Esophagus muscularis mucosa (tissue), 4 donors: Measurements from ENCODE around the gene CLC. TPM values are rescaled to one million over a fixed set of nuclear protein-coding genes. Genes with fewer than 3 reads are reported as not detected.

ENCODE experiments used
- DNase-seq: peaks from one replicate; pipeline ENCODE4 v3.0.0-alpha.2; 2017; ENCODE audit errors: extremely low spot score
- H3K27ac ChIP-seq, 4 donors: fragments of 200-600 bp; sonication (generic); replicated peaks in 1 of 4; 1 replicate in 3 of 4; 2 replicates in 1 of 4; pipeline ENCODE4 v1.5.1; 2016 to 2019; ENCODE audit warnings: mild to moderate bottlenecking in 1 of 4
- H3K27me3 ChIP-seq, 4 donors: fragments of 200-600 bp; sonication (generic); one replicate each; pipeline versions ENCODE4 v1.5.1 to v1.6.0; 2016 to 2019
- H3K36me3 ChIP-seq, 4 donors: fragments of 200-600 bp; sonication (generic); one replicate each; pipeline ENCODE4 v1.5.1; 2016 to 2019
- H3K4me1 ChIP-seq, 4 donors: fragments of 200-600 bp; sonication (generic); one replicate each; pipeline ENCODE4 v1.5.1; 2016 to 2019
- H3K4me3 ChIP-seq, 4 donors: fragments of 200-600 bp; sonication (generic); 1 replicate in 2 of 4; 2 replicates in 2 of 4; pipeline ENCODE4 v1.5.1; 2016 to 2019; ENCODE audit warnings: mild to moderate bottlenecking in 4 of 4, moderate library complexity in 1 of 4
- H3K9me3 ChIP-seq, 4 donors: fragments of 200-600 bp; sonication (generic); 1 replicate in 3 of 4; 2 replicates in 1 of 4; pipeline ENCODE4 v1.5.1; 2016 to 2019
- CTCF ChIP-seq, 3 experiments: fragments of 200-600 bp in 2 of 3; fragments of 450-650 bp in 1 of 3; sonication (generic) in 2 of 3; IDR thresholded peaks; one replicate each; pipeline ENCODE4 v1.5.1; 2017 to 2019; ENCODE audit warnings: antibody characterized with exemption in 3 of 3, mild to moderate bottlenecking in 2 of 3, moderate library complexity in 1 of 3
- EP300 ChIP-seq: sonication (generic); formaldehyde crosslinking; IDR thresholded peaks from one replicate; pipeline ENCODE4 v1.6.1; 2017; ENCODE audit warnings: antibody characterized with exemption
- POLR2A ChIP-seq: fragments of 450-650 bp; IDR thresholded peaks from one replicate; pipeline ENCODE4 v1.6.1; 2017; ENCODE audit warnings: antibody characterized with exemption, moderate library complexity, mild to moderate bottlenecking, low read depth
- POLR2AphosphoS5 ChIP-seq, 2 donors: sonication (generic); formaldehyde crosslinking; IDR thresholded peaks; one replicate each; pipeline ENCODE4 v1.6.1; 2017; ENCODE audit warnings: antibody characterized with exemption in 2 of 2
- WGBS: methylation state at CpG from one replicate; pipeline ENCODE4 v1.1.5; 2018; 5-methylcytosine and 5-hydroxymethylcytosine counted together
- intact Hi-C: fragments of 100-400 bp; cut with DNase I; formaldehyde crosslinking; loops from one replicate; pipeline ENCODE4 v1.15.1; 2023
- total RNA-seq, 4 donors: library from RNA; depleted of rRNA; stranded (reverse); fragments of >200 nt; gene quantifications; one replicate each; pipeline versions ENCODE4 v1.1.0 to v1.2.1, GENCODE V29; 2016

CLC gene
- total RNA-seq, 4 donors from 2014 or later, result not detected

- H3K4me1 ChIP-seq, result no peaks in the 10 kb centered on the region
- 66% methylated on average over 5 of the region's 5 CpGs for WGBS
- no peak for TF ChIP-seq CTCF (IDR thresholded peaks at IDR 0.05)
- no peak for TF ChIP-seq POLR2A
- no peak for TF ChIP-seq POLR2AphosphoS5 (IDR thresholded peaks at IDR 0.05)
- TF ChIP-seq EP300, result no peak
- H3K27me3 ChIP-seq, result no peaks in the 10 kb centered on the region
- intact Hi-C loops, result no loop called here
- H3K9me3 ChIP-seq, result no peaks in the 10 kb centered on the region
- no peaks in the 10 kb centered on the region for H3K36me3 ChIP-seq
- H3K27ac ChIP-seq, result no peak overlapping the region
- H3K4me3 ChIP-seq, result no peak overlapping the region
- no peak for DNase-seq
These were observed 28.6 kb downstream of the CLC start for GRCh38 chr19:39709026-39709872.

- Histone ChIP-seq H3K27me3 (no peaks in the 10 kb centered on the region), H3K4me3 (no peak overlapping the region), H3K27ac (no peak overlapping the region), H3K9me3 (no peaks in the 10 kb centered on the region), H3K4me1 (no peaks in the 10 kb centered on the region), H3K36me3 (no peaks in the 10 kb centered on the region)
- intact Hi-C loops, result no loop called here
- WGBS, result 81% methylated on average over 6 of the region's 6 CpGs
- TF ChIP-seq EP300 (no peak), CTCF (IDR thresholded peaks at IDR 0.05) (no peak), POLR2A (no peak)
- no peak for DNase-seq
These were observed 29.2 kb downstream of the CLC start for GRCh38 chr19:39708594-39708993.

GRCh38 chr19:39705578-39706188, 32.1 kb downstream of the CLC start:
- DNase-seq, result no peak
- TF ChIP-seq POLR2A, result no peak
- no peak for TF ChIP-seq POLR2AphosphoS5 (IDR thresholded peaks at IDR 0.05)
- no peak for TF ChIP-seq CTCF (IDR thresholded peaks at IDR 0.05)
- no peak for TF ChIP-seq EP300
- WGBS, result 66% methylated on average over 8 of the region's 8 CpGs

GRCh38 chr19:39704181-39705044, 33.4 kb downstream of the CLC start, which contains the start of gene LGALS14:
TSS of gene LGALS14 (plus strand) at chr19:39704481. CDS start at chr19:39704529, 48 bp downstream.
- Histone ChIP-seq H3K9me3 (no peaks in the 10 kb centered on the region), H3K27ac (no peak within 1 kb of the TSS), H3K4me1 (no peaks in the 10 kb centered on the region), H3K27me3 (peaks cover 0 to 13% (median 0%) of the 10 kb centered on the region in 4 donors), H3K36me3 (no peaks in the 10 kb centered on the region), H3K4me3 (no peak within 1 kb of the TSS)
- TF ChIP-seq CTCF (IDR thresholded peaks at IDR 0.05) (no peak), POLR2A (no peak), EP300 (no peak), POLR2AphosphoS5 (IDR thresholded peaks at IDR 0.05) (no peak)
- intact Hi-C loops, result no loop called here
- 43% methylated on average over 6 of the region's 6 CpGs for WGBS
- DNase-seq, result no peak

More at GRCh38 chr19:39705578-39706188, 32.1 kb downstream of the CLC start:
- H3K4me1 ChIP-seq, result no peaks in the 10 kb centered on the region
- peaks cover 0 to 11% (median 0%) of the 10 kb centered on the region in 4 donors for H3K27me3 ChIP-seq
- intact Hi-C loops, result no loop called here
- no peak overlapping the region for H3K27ac ChIP-seq
- no peaks in the 10 kb centered on the region for H3K9me3 ChIP-seq
- no peak overlapping the region for H3K4me3 ChIP-seq
- H3K36me3 ChIP-seq, result no peaks in the 10 kb centered on the region
